HCT116 (cell line): Measurements from ENCODE around the gene COMMD1. TPM values are rescaled to one million over a fixed set of nuclear protein-coding genes. Genes with fewer than 3 reads are reported as not detected.

Experiments
- ATAC-seq: fragments of 200-7000 bp; cut with Tn5 transposase; 2 replicates; pipeline ENCODE4 v1.9.1; 2020; ENCODE audit warnings: mild to moderate bottlenecking, moderate library complexity
- BruUV-seq: library from RNA; stranded (reverse); fragments of 400-500 nt; replicated peaks from 2 replicates; lab custom pipeline; 2021; lab: Mats Ljungman, UMichigan
- CTCF ChIA-PET: fragments of 300-600 bp; sonication (Branson Sonifier 250); formaldehyde crosslinking; loops from one replicate; lab custom pipeline; 2021; ENCODE audit warnings: antibody characterized with exemption; lab: Charles Lee
- POLR2A ChIA-PET: fragments of 300-600, 350-600 bp; sonication (Branson Sonifier 250); formaldehyde crosslinking; loops from one replicate; lab custom pipeline; 2021; ENCODE audit warnings: antibody characterized with exemption; lab: Charles Lee
- RAD21 ChIA-PET, 2 experiments: fragments of 300-600 bp; sonication (Branson Sonifier 250); formaldehyde crosslinking; loops; one replicate each; lab custom pipeline; 2023; ENCODE audit warnings: low total read pairs in 2 of 2; ENCODE audit not compliant: uncharacterized antibody in 2 of 2, unreplicated experiment in 2 of 2, low non-redundant PET in 1 of 2; lab: Charles Lee
- DNase-seq: peaks from one replicate; pipeline ENCODE4 v3.0.0-alpha.2; 2010; ENCODE audit warnings: low read depth, low spot score
- H2AFZ ChIP-seq: fragments of 200-600 bp; shearing (Covaris generic), sonication (generic); 2 replicates; pipeline ENCODE4 v1.6.1; 2017; ENCODE audit warnings: low read depth, mixed run types, mixed read lengths, antibody characterized with exemption, low read length; ENCODE audit not compliant: poor library complexity, severe bottlenecking
- H3K27ac ChIP-seq: 2 replicates; pipeline ENCODE4 v1.5.1; 2012; ENCODE audit warnings: low read depth, low read length
- H3K27me3 ChIP-seq: fragments of 200-600 bp; sonication (generic); 2 replicates; pipeline ENCODE4 v1.6.1; 2016; ENCODE audit warnings: mixed run types, low read length, mixed read lengths; ENCODE audit not compliant: insufficient read depth
- H3K36me3 ChIP-seq, 2 experiments: fragments of 200-500 bp in 1 of 2; fragments of 200-600 bp in 1 of 2; sonication (Bioruptor generic) in 1 of 2; sonication (generic) in 1 of 2; 2 replicates each; pipeline versions ENCODE4 v1.5.1 to v1.6.1; 2014 to 2016; ENCODE audit warnings: low read length in 2 of 2, inconsistent platforms in 1 of 2, mixed read lengths in 1 of 2, mixed run types in 1 of 2; ENCODE audit not compliant: insufficient read depth in 2 of 2, control insufficient read depth in 1 of 2
- H3K4me1 ChIP-seq, 2 experiments: fragments of 200-600 bp in 1 of 2; sonication (generic) in 1 of 2; 2 replicates each; pipeline versions ENCODE4 v1.5.1 to v1.6.1; 2012 to 2017; ENCODE audit warnings: low read length in 2 of 2, inconsistent platforms in 1 of 2, mild to moderate bottlenecking in 1 of 2, mixed read lengths in 1 of 2, mixed run types in 1 of 2, moderate library complexity in 1 of 2; ENCODE audit not compliant: insufficient read depth in 2 of 2, control insufficient read depth in 1 of 2
- H3K4me2 ChIP-seq: fragments of 200-600 bp; sonication (generic); 2 replicates; pipeline ENCODE4 v1.6.1; 2017; ENCODE audit warnings: mixed run types, low read length, mixed read lengths
- H3K4me3 ChIP-seq, 2 experiments: fragments of 200-600 bp in 1 of 2; sonication (generic) in 1 of 2; replicated peaks in 1 of 2; 2 replicates each; pipeline ENCODE4 v1.5.1; 2011 to 2016; ENCODE audit warnings: low read length in 2 of 2, control low read depth in 1 of 2, low read depth in 1 of 2, mild to moderate bottlenecking in 1 of 2, mixed read lengths in 1 of 2, mixed run types in 1 of 2
- H3K79me2 ChIP-seq: fragments of 200-600 bp; sonication (generic); 2 replicates; pipeline ENCODE4 v1.6.1; 2017; ENCODE audit warnings: mild to moderate bottlenecking, mixed run types, low read length, moderate library complexity, mixed read lengths; ENCODE audit not compliant: insufficient read depth
- H3K9ac ChIP-seq: fragments of 200-600 bp; sonication (generic); 2 replicates; pipeline ENCODE4 v1.6.1; 2016; ENCODE audit warnings: low read length, mixed read lengths
- H3K9me2 ChIP-seq: fragments of 200-600 bp; sonication (generic), shearing (Covaris generic); 2 replicates; pipeline ENCODE4 v1.6.1; 2017; ENCODE audit warnings: mixed run types, mild to moderate bottlenecking, moderate library complexity; ENCODE audit not compliant: insufficient read depth
- H3K9me3 ChIP-seq, 2 experiments: fragments of 200-500 bp in 1 of 2; fragments of 200-600 bp in 1 of 2; sonication (Bioruptor generic) in 1 of 2; sonication (generic) in 1 of 2; 2 replicates each; pipeline ENCODE4 v1.6.1; 2014 to 2017; ENCODE audit warnings: low read length in 2 of 2, mixed read lengths in 2 of 2, inconsistent platforms in 1 of 2, low read depth in 1 of 2, mild to moderate bottlenecking in 1 of 2, mixed run types in 1 of 2, moderate library complexity in 1 of 2; ENCODE audit not compliant: control insufficient read depth in 1 of 2, insufficient read depth in 1 of 2
- H4K20me1 ChIP-seq: fragments of 200-600 bp; sonication (generic), shearing (Covaris generic); 2 replicates; pipeline ENCODE4 v1.6.1; 2017; ENCODE audit warnings: mixed run types, mild to moderate bottlenecking, moderate library complexity; ENCODE audit not compliant: insufficient read depth
- CBX3 ChIP-seq: IDR thresholded peaks from 2 replicates; pipeline ENCODE4 v1.6.1; 2012; ENCODE audit warnings: low read depth
- CEBPB ChIP-seq: IDR thresholded peaks from 2 replicates; pipeline ENCODE4 v1.6.1; 2012; ENCODE audit warnings: low read depth
- EZH2 ChIP-seq: fragments of 200-600 bp; sonication (generic); IDR thresholded peaks from 2 replicates; pipeline ENCODE4 v1.6.1; 2017; ENCODE audit warnings: antibody characterized with exemption, mixed run types
- RAD21 ChIP-seq: IDR thresholded peaks from 2 replicates; pipeline ENCODE4 v1.6.1; 2012; ENCODE audit warnings: low read depth, mild to moderate bottlenecking
- TCF7L2 ChIP-seq: IDR thresholded peaks from 2 replicates; pipeline ENCODE4 v1.7.0; 2011; ENCODE audit warnings: borderline replicate concordance, inconsistent platforms; ENCODE audit not compliant: insufficient read depth, insufficient read length; ENCODE audit errors: extremely low read depth
- YY1 ChIP-seq: IDR thresholded peaks from 2 replicates; pipeline ENCODE4 v1.6.1; 2011; ENCODE audit warnings: low read length, low read depth, moderate library complexity, mild to moderate bottlenecking; ENCODE audit not compliant: insufficient replicate concordance; ENCODE audit errors: extremely low read depth
- ZNF274 ChIP-seq: fragments of 200-500 bp; sonication (Bioruptor generic); IDR thresholded peaks from 2 replicates; pipeline ENCODE4 v1.6.1; 2014; ENCODE audit warnings: mild to moderate bottlenecking, low read depth, low read length, inconsistent platforms
- intact Hi-C: fragments of 100-400 bp; cut with micrococcal nuclease; formaldehyde crosslinking; loops from 2 replicates; pipeline ENCODE4 v1.10.0; 2022
- total RNA-seq: library from RNA; stranded (reverse); gene quantifications from one replicate; pipeline ENCODE4 v1.2.1, GENCODE V29; 2021; ENCODE audit not compliant: unreplicated experiment
- TF ChIP-seq, protein P1 (sequence below), 3 experiments: fragments of 200-600 bp in 1 of 3; sonication (generic) in 1 of 3; IDR thresholded peaks in 2 of 3; conservative IDR thresholded peaks in 1 of 3; 2 replicates each; pipeline ENCODE4 v1.5.1; 2012 to 2017; ENCODE audit warnings: low read depth in 2 of 3, low read length in 2 of 3, antibody characterized with exemption in 1 of 3, borderline replicate concordance in 1 of 3, control low read depth in 1 of 3, mild to moderate bottlenecking in 1 of 3, mixed read lengths in 1 of 3, mixed run types in 1 of 3, moderate library complexity in 1 of 3; ENCODE audit not compliant: insufficient read depth in 1 of 3
- TF ChIP-seq, protein P2 (sequence below): IDR thresholded peaks from 2 replicates; pipeline ENCODE4 v1.6.1; 2011; ENCODE audit warnings: mild to moderate bottlenecking, low read length, moderate library complexity; ENCODE audit not compliant: insufficient replicate concordance; ENCODE audit errors: extremely low read depth
- TF ChIP-seq, protein P3 (sequence below): IDR thresholded peaks from 2 replicates; pipeline ENCODE4 v1.6.1; 2012; ENCODE audit warnings: low read depth

Gene COMMD1
- total RNA-seq, 1 experiment from 2014 or later, result 16.1 TPM

DNA sequence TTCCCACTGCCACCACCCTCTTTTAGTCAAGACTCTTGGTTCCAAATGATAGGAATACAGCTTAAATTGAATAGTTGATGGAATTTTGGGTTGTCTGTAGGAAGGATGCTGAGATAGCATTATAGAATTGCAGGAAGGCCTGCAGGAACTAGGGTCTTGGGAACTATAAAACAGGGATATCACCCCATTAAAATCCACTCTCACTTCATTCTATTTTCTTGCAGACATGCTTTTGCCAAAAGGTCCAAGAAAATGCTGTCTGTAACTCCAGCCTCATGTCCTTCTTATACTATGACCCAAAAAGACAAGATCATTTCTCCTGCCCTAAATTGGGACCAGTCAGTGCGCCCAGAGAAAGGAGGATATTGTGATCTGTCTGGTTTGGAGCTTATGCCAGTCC lies 89.1 kb downstream of the COMMD1 start (continued):
- TF ChIP-seq, protein P1, sequence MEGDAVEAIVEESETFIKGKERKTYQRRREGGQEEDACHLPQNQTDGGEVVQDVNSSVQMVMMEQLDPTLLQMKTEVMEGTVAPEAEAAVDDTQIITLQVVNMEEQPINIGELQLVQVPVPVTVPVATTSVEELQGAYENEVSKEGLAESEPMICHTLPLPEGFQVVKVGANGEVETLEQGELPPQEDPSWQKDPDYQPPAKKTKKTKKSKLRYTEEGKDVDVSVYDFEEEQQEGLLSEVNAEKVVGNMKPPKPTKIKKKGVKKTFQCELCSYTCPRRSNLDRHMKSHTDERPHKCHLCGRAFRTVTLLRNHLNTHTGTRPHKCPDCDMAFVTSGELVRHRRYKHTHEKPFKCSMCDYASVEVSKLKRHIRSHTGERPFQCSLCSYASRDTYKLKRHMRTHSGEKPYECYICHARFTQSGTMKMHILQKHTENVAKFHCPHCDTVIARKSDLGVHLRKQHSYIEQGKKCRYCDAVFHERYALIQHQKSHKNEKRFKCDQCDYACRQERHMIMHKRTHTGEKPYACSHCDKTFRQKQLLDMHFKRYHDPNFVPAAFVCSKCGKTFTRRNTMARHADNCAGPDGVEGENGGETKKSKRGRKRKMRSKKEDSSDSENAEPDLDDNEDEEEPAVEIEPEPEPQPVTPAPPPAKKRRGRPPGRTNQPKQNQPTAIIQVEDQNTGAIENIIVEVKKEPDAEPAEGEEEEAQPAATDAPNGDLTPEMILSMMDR (IDR thresholded peaks at IDR 0.05 in 2 of 3, conservative IDR thresholded peaks at IDR 0.05 in 1 of 3; ENCODE audit: borderline replicate concordance in 1 of 3, insufficient read depth in 1 of 3, low read depth in 2 of 3, low read length in 2 of 3), result no peak
- TF ChIP-seq, protein P2, sequence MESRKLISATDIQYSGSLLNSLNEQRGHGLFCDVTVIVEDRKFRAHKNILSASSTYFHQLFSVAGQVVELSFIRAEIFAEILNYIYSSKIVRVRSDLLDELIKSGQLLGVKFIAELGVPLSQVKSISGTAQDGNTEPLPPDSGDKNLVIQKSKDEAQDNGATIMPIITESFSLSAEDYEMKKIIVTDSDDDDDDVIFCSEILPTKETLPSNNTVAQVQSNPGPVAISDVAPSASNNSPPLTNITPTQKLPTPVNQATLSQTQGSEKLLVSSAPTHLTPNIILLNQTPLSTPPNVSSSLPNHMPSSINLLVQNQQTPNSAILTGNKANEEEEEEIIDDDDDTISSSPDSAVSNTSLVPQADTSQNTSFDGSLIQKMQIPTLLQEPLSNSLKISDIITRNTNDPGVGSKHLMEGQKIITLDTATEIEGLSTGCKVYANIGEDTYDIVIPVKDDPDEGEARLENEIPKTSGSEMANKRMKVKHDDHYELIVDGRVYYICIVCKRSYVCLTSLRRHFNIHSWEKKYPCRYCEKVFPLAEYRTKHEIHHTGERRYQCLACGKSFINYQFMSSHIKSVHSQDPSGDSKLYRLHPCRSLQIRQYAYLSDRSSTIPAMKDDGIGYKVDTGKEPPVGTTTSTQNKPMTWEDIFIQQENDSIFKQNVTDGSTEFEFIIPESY, result no peak

DNA sequence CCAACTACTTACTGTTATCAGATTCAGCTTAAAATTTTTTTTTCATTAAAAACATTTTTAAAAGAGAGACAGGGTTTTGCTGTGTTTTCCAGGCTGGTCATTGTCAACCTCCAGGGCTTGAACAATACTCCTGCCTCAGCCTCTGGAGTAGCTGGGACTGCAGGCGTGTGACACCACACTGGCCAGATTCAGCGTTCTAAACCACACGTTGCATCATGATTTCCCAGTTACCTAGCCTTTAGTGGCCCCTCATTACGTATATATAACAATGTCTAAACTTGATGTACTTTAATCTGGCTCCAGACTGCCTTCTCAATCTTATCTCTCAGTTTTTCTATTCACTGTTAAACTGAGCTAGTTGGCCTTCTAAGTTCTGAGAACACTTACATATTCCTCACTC lies 89.6 kb downstream of the COMMD1 start:
- ChIA-PET CTCF (interaction anchor here (3.6 kb wide), 1 partner anchor 416 kb away, joined by 53 read pairs; no protein-coding TSS in a partner anchor), POLR2A (interaction anchor here (2.1 kb wide), 1 partner anchor 416 kb away, joined by 7 read pairs; no protein-coding TSS in a partner anchor), RAD21 (no interaction called here)
- no TSS peak for BruUV-seq
- TF ChIP-seq, protein P1 (IDR thresholded peaks at IDR 0.05 in 2 of 3, conservative IDR thresholded peaks at IDR 0.05 in 1 of 3; ENCODE audit: borderline replicate concordance in 1 of 3, insufficient read depth in 1 of 3, low read depth in 2 of 3, low read length in 2 of 3), result no peak
- TF ChIP-seq TCF7L2 (no peak), ZNF274 (no peak), CBX3 (no peak), RAD21 (no peak), CEBPB (no peak), EZH2 (no peak), YY1 (no peak)
- TF ChIP-seq, protein P3, sequence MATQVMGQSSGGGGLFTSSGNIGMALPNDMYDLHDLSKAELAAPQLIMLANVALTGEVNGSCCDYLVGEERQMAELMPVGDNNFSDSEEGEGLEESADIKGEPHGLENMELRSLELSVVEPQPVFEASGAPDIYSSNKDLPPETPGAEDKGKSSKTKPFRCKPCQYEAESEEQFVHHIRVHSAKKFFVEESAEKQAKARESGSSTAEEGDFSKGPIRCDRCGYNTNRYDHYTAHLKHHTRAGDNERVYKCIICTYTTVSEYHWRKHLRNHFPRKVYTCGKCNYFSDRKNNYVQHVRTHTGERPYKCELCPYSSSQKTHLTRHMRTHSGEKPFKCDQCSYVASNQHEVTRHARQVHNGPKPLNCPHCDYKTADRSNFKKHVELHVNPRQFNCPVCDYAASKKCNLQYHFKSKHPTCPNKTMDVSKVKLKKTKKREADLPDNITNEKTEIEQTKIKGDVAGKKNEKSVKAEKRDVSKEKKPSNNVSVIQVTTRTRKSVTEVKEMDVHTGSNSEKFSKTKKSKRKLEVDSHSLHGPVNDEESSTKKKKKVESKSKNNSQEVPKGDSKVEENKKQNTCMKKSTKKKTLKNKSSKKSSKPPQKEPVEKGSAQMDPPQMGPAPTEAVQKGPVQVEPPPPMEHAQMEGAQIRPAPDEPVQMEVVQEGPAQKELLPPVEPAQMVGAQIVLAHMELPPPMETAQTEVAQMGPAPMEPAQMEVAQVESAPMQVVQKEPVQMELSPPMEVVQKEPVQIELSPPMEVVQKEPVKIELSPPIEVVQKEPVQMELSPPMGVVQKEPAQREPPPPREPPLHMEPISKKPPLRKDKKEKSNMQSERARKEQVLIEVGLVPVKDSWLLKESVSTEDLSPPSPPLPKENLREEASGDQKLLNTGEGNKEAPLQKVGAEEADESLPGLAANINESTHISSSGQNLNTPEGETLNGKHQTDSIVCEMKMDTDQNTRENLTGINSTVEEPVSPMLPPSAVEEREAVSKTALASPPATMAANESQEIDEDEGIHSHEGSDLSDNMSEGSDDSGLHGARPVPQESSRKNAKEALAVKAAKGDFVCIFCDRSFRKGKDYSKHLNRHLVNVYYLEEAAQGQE, result no peak
- Histone ChIP-seq H3K27ac (no peak overlapping the region), H3K4me3 (no peak overlapping the region), H3K9me3 (no peaks in the 10 kb centered on the region), H4K20me1 (no peaks in the 10 kb centered on the region), H3K4me1 (no peaks in the 10 kb centered on the region), H3K79me2 (no peaks in the 10 kb centered on the region), H3K9ac (no peak overlapping the region), H2AFZ (no peak overlapping the region), H3K27me3 (no peaks in the 10 kb centered on the region), H3K36me3 (no peaks in the 10 kb centered on the region), H3K9me2 (no peaks in the 10 kb centered on the region), H3K4me2 (no peak overlapping the region)
- intact Hi-C loops, result loop anchor here (10.0 kb wide), 1 partner anchor 310 kb away; no protein-coding TSS in a partner anchor
- ATAC-seq (no peak), DNase-seq (no peak)
